NK-92 (cell line): ENCODE data around the gene LIX1.

Experiments used
- DNase-seq: peaks from one replicate; lab custom pipeline; 2025; ENCODE audit not compliant: unreplicated experiment; lab: John Stamatoyannopoulos, UW

The LIX1 gene

GRCh38 chr5:97076098-97076497 lies 66.3 kb downstream of the LIX1 start:
- no peak for DNase-seq

DNA sequence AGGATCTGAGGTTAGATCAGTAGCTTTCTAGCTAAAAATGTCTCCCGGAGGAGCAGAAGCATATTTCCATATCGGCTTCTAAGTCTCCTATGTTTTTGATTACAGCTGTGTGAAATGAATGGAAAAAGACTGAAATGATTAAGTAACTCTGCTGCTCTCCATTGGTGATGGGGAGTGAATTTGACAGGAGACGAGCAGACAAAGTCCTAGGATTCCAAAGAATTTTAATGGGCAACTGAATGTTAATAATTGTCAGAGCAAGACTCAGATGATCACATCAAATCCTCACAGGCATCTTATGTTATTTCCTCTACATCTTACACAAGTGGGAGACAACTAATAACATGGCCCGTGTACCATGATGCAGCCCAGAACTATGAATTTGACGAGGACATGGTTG lies 66.8 kb downstream of the LIX1 start:
- DNase-seq: no peak

- DNase-seq: no peak
These were observed 67.4 kb downstream of the LIX1 start for GRCh38 chr5:97074859-97075489.

DNA sequence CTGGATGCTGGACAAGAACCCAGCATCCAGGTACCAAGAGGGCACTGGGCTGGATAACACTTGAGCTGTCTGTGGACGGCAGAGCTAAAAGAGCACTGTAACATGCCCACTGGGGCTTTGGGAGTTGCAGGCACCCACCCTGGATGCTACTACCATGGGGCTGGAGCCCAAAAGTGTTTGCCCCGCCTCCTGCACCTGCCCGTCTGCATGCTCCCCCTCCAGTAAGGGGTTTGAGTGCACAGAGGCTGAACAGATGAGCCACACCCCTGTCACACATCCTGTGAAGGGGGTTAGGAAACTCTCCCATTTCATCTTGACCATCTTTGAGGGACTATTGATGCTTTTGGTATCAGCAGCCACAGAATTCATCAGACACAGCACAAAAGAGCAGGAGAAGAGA lies 69.0 kb downstream of the LIX1 start:
- no peak for DNase-seq

GRCh38 chr5:97072696-97073095 lies 69.7 kb downstream of the LIX1 start:
- DNase-seq: no peak

DNA sequence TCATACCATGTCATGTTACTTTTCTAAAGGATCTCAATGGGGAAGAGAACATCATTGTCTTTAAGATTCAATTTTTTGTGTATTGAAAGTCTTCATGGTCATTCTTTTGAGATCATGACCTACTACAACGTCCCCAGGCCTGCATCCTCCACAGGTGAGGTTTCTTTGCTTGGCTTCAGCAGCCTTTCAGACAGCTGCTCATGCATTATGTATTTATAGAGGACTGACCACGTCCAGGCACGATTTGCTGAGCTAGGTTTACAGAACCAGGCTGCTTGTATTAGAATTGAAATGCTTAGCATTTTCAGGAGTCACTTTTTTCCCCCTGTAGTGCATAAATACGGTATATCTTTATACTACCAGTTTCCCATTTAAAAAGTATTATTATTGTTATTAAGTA lies 70.4 kb downstream of the LIX1 start:
- no peak for DNase-seq

GRCh38 chr5:97071101-97071500 lies 71.3 kb downstream of the LIX1 start:
- no peak for DNase-seq

DNA sequence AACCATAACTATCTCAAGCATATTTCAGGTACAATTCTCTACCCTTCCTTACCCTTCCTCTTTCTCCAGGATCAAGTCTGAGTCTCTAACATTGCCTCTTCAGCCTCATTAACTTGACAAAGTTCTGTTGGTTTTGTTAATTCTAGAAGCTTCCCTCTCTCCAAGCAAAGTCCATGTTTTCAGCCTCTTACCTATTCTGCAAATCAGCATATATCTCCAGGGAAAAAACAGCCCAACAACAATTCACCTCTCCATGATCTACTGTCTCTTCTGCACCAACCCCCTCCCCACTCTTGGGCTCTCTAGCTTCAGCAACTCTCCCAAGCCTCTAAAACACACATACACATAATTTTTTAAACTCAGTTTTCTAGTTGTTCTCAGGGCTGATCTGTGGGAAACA lies 72.2 kb downstream of the LIX1 start:
- DNase-seq: no peak

DNA sequence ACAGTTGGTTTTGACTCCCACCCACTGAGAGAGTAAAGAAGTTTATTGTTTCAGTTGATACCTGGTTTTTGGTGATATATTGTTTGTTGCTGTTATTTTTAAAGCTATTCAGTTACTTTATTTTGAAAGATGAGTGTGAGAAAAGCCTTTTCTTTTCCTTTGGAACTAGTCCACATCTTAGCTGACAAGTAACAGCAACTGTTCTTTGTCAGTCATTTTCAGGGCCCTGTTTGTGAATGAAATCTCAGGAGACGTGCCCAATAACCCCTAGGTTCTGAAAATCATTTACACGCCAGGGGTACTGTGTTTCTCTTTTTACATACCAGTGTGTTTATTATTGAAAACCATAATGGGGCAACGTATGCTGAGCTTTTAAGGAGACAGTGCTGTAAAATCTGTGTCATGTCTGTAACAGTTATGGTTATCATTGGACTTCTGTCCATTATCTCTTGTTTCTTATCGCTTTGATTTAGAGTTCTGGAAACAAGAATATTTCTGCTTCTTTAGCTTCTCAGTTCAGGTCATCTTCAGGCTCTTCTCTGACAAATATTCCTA lies 75.0 kb downstream of the LIX1 start:
- DNase-seq: no peak

GRCh38 chr5:97065475-97065874 lies 76.9 kb downstream of the LIX1 start:
- DNase-seq: no peak

DNA sequence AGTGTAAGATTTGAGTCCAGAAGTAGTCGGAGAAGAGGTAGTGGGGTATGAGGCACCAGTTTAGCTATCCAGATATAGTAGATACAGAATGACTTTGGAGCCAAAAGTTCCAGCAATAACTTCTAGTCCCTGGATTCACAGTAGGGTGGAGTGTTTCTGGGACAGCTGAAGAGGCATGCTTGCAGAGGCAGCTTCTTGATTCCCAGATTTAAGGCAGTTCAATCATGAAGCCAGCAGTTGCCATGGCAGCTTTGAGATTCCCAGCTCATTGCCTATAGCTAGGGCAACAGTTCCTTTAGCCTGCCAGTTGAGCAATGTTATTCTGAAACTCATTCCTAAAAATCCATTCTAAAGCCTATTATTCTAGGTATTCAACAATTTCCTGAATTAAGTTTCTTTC lies 79.2 kb downstream of the LIX1 start:
- no peak for DNase-seq

DNA sequence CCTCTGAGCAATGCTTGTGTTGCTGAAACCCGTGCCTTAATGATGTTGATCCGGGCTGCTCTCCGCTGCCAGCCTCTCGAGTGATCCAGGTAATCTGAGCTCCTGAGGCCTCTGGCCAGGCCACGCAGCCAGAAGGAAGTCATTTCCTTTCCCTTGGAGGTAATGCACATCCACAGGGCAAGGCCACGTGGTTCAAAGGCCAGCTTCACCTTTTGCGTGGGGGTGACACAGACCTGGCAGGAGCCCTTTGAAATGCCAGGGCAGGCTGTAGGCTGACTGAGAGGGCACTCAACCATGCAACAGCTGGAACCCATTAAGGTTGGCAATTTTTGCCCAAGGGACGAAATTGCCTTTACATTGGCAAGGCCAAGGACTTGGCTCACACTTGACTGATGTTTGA lies 80.4 kb downstream of the LIX1 start:
- no peak for DNase-seq

- DNase-seq: no peak
These were observed 86.1 kb downstream of the LIX1 start for GRCh38 chr5:97056263-97056662.

GRCh38 chr5:97049175-97049574 lies 93.2 kb downstream of the LIX1 start:
- no peak for DNase-seq

GRCh38 chr5:97047076-97047475 lies 95.3 kb downstream of the LIX1 start:
- DNase-seq: no peak

DNA sequence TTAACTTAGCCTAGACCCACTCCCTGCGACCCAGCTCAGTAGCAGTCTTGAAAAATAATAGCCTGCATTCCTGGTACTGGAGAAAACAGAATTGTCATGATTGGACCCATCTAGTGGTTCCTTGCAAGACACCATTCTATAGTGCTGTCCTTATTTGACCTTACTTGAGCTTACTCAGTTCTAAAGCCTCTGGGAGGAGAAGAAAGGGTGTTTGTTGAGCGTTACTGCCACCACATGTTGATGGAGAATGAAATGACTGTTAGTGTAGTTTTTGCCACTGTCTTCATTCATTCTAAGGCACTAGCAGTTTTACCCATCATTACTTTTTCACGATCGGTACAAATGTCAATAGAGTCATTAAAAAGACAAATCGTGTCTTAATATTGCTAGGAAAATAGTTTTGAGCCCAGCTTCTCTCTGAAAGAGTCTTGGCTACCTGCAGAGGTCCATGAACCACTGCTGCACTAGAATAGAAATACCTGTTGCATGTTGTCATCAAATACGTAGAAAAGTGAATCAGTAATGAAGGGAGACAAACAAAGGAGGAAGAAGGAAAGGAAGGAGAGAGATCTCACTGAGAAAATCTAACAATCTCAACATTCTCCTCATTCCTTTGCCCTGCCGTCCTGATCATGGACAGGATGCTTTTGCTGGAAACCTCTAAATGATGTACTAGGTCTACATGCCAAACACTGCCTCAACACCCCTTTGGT lies 96.0 kb downstream of the LIX1 start:
- no peak for DNase-seq

GRCh38 chr5:97044052-97044451 lies 98.4 kb downstream of the LIX1 start:
- no peak for DNase-seq

DNA sequence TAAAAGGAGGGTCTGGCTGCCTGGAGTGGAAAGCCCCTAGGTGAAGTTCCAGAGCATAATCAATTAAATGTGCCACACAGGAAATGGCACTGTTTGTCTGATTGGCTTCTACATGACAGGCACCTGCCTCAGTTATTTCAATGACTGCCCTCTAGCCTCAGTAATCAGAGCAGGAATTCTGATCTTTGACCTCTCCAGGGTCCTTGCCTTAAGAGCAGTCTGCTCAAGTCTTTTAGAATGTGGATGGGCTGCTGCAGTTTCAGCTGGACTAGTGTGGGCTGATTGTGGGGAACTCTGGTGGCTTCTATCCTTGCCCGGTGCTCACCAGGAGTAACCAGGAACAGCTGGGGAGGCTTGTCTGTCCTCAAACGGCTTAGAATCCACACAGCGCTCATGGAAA lies 98.9 kb downstream of the LIX1 start:
- no peak for DNase-seq

- no peak for DNase-seq
These were observed 99.4 kb downstream of the LIX1 start for GRCh38 chr5:97042996-97043395.
